Nucleus accumbens (tissue), 56 donors: ENCODE measurements around the gene SCN1B.

Experiments
- DNase-seq, 56 donors: peaks; one replicate each; lab custom pipeline; 2025; lab: John Stamatoyannopoulos, UW

The SCN1B gene

DNA sequence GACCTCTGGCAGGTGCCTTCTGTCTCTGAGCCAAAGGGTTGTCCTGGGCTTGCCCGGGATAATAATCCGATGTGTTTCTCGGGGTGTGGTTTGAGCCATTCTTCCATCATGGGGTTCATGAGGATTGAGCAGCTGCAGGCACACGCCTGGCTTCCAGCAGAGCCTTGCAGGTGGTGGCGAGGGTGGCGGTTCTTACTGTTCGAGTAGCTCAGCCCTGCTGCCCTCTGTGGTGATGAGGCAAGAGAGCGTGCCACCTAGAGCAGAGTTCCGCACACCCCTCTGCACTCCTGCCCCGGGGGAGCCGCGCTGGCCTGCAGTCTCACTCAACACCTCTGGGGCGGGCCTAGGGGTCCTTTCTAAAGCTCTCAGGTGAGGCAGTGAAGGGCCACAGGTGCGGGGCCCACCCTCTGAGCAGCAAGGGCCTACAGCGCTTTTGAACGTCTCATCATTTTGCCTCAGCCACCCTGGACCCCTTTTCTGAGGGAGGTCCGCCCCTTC is 3.8 kb downstream of the SCN1B start:
- no peak for DNase-seq

GRCh38 chr19:35034588-35035382 is 4.5 kb downstream of the SCN1B start:
- no peak for DNase-seq

DNA sequence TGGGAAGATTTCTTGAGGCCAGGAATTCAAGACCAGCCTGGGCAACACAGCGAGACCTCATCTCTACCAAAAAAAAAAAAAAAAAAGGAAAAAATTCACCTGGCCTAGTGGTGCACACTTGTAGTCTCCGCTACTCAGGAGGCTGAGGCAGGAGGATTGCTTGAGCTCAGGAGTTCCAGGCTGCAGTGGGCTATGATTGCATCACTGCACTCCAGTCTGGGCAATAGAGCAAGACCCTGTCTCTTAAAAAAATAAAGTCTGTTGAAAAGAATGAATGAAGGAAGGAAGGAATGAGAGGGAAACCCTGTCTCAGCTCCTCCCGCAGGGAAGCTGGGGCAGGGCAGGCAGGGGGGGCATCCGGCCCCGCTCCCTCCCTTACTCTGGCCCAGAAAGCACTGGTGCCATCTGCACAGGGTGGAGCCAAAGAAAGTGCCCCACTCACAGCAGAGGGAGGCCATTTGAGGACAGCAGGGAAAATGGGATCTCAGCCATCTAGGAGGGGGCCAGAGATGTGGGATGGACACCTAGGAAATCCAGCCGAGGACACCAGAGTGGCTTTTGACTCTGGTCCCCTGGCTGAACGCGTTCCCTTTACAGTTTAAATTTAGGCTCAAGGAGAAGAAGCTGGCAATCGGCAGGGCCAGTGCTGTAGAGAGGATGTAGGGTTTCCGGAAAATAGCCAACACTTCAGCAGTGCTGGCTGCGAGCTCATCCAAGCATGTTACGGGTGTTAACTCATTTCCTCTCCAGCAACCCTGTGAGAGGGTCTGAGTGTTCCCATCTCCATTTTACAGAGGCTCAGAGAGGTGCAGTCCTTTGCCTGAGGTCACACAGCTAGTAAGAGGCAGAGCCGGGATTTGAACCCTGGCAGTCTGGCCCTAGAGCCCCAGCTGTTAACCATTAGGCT is 7.7 kb downstream of the SCN1B start:
- DNase-seq: peak in 9 of 56 donors; percentile 12 to 33 (median 24)

DNA sequence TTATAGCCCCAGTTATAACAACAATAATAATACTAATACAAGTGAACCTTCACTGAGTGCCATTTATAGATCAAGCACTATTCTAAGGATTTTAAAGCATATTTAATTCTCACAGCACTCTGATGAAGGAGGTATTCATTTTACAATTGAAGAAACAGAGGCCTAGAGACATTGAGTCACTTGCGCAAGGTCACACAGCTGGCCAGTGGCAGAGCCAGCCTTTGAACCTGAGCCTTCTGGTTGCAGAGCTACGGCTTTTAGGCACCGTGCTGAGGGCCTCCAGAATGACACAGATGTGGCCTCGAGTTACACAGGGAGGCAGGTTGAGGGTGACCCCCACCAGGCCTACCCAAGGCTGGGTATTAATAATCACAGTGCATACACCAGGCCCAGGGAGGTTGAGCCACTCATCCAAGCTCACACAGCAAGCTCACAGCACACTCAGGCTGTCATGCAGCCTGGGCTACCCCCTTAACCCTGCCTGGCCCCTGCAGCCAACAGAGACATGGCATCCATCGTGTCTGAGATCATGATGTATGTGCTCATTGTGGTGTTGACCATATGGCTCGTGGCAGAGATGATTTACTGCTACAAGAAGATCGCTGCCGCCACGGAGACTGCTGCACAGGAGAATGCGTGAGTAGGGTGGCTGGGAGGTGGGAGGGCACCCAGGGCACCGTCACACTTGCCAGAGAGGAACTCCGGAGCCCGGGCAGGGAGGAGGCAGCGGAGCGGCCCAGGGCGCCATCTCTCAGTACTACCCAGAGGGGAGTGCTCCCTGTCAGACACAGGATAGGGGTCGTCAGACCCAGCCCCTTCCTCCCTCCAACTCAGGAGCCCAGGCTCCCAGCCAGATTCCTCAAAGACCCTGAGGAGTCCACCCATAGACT is 8.6 kb downstream of the SCN1B start:
- DNase-seq: no peak

DNA sequence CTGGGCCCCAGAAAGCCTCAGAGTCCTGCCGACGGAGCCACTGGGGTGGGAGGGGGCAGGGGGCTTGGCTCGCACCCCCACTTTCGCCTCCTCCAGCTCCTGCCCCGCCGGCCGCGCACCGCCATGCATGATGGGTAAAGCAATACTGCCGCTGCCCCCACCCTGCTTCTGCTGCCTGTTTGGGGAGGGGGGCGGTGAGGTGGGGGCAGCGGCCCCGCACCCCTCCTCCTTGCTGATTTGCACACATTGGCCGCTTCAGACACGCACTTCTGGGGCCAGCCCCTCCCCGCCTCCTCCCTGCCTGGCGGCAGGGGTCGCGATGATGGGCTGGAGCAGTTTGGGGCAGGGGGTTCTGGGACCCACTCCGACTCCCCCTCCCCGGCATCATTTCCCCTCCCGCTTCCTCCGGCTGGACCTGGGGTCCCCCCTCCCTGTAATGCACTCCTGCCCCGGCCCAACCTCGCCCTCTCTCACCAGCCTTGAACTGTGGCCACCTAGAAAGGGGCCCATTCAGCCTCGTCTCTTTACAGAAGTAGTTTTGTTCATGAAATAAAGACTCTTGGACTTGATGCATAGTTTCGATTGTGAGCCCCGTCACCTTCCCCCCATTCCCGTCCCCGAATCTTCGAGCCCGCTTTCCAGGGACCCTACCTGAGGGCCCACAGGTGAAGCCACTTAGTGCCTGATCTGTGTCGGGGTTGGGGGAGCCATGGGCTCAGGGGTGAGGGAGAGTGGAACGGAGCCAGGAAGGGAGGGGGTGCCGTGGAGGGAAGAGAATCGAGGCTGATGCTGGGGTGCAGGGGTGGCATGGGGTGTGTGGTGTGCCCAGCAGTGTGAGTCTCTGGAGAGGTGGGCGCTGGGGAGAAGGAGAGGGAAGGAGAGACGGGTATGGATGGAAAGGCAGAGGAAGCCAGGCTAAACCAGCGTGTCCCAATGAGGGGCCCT is 9.9 kb downstream of the SCN1B start:
- no peak for DNase-seq

DNA sequence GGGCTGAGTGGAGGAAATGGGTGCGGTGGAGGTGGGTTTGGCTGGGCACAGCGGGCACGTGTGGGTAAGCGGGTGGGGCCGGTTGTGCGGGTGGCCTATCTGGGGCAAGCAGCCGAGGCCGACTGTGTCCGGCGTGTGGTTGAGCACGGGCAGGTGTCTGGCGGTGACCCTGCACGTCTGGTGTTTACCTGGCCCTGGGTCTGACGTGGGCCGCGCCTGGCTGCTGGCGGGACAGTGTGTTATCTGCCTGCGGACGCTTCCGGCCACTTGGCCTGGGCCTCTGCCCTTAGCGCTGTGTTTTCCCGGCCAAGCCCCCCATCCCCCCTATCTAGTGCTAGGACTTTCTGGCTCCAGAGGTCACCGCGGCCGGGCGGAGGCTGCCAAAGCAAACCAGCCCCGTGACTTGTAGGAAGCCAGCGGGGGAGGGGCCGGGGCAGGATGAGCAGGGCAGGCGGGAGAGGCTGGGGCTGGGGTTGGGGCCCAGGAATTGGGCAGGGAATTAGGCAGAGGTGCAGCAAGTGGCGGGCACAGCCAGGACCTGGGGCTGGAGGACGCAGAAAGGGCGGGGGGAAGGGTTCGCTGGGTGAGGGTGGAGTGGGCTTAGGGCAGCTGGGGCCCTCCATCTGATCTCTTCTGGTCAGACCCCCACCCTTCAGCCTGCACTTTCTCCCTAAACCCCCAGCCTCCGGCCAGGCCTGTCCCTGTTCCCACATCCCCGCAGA is 10.7 kb downstream of the SCN1B start:
- DNase-seq: peak in 43 of 56 donors; percentile 4 to 83 (median 44)

- DNase-seq: no peak
Observed at GRCh38 chr19:35041548-35042055, 11.3 kb downstream of the SCN1B start, which contains the start of gene HPN. Gene HPN, plus strand, starts transcription at chr19:35041721. Its CDS starts 786 bp downstream, at chr19:35042507.

GRCh38 chr19:35042056-35042730 is 11.9 kb downstream of the SCN1B start:
- no peak for DNase-seq

GRCh38 chr19:35042954-35043604 is 12.8 kb downstream of the SCN1B start:
- DNase-seq: no peak

DNA sequence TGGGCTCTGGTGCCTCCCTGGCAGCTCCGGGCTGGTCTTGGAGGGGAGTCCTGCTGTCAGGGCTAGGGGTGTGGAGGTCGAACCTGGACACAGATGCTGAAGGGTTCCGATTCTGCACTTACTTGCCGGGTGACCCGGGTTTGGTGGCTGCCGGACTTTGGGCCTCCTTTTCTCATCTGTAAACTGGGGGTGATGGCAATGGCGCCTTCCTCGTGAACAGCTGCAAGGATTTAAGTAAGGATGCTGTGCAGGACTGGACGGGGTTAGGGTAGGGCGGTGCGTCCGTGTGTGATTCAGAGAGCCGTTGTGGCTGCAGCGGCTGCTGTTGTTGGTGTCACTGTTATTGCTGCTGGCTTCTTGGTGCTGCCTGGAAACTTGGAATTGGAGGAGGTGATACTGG is 13.6 kb downstream of the SCN1B start:
- DNase-seq: no peak

GRCh38 chr19:35044317-35045117 is 14.2 kb downstream of the SCN1B start:
- peak in 48 of 56 donors; percentile 8 to 82 (median 56) for DNase-seq

DNA sequence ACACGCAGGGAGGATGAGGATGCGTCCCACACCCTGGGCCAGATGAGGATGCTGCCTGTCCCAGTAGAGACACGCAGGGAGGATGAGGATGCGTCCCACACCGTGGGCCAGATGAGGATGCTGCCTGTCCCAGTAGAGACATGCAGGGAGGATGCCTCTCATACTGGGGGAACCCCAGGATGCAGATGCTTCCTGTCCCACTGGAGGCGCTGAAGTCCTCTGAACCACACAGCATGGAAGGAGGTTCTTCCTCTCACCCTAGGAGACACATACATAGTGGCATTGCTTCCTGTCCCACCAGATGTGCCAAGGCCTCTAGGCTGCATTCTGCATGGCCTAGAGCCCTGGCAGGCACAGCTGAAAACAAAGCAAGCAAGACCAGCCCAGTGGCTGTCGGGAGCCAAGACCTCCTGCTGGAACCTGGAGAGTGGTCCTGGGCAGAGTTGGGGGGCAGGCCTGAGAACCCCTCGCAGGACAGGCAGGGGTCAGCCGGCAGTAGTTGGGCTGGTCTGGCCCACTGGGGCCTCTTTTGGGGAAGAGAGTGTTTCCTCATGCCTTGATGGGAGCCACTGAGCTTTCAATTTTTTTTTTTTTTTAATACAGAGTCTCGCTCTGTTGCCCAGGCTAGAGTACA is 15.5 kb downstream of the SCN1B start:
- peak in 27 of 56 donors; percentile 6 to 59 (median 30) for DNase-seq

GRCh38 chr19:35046461-35046860 is 16.2 kb downstream of the SCN1B start:
- DNase-seq: no peak

GRCh38 chr19:35048911-35049411 is 18.7 kb downstream of the SCN1B start:
- DNase-seq: peak in 52 of 56 donors; percentile 34 to 88 (median 68)

GRCh38 chr19:35049456-35049855 is 19.2 kb downstream of the SCN1B start:
- peak in 1 of 56 donors; percentile 51 for DNase-seq
